Progenitor cell of endocrine pancreas (in vitro differentiated cells): Measurements from ENCODE around the gene ZCCHC4. TPM values are rescaled to one million over a fixed set of nuclear protein-coding genes. Genes with fewer than 3 reads are reported as not detected.

ENCODE experiments used
- DNase-seq: peaks from one replicate; pipeline ENCODE4 v3.0.0; 2021; ENCODE audit warnings: low spot score; ENCODE audit not compliant: unreplicated experiment
- H3K27ac Mint-ChIP-seq: 2 replicates; pipeline ENCODE4 v1.8.0; 2021; ENCODE audit warnings: mild to moderate bottlenecking, moderate library complexity, mixed read lengths
- H3K27me3 Mint-ChIP-seq: 2 replicates; pipeline ENCODE4 v1.8.0; 2021; ENCODE audit warnings: mixed read lengths
- H3K36me3 Mint-ChIP-seq: 2 replicates; pipeline ENCODE4 v1.8.0; 2022; ENCODE audit warnings: mixed read lengths; ENCODE audit not compliant: insufficient read depth
- H3K4me1 Mint-ChIP-seq: 2 replicates; pipeline ENCODE4 v1.8.0; 2021; ENCODE audit warnings: low read depth, mixed read lengths
- H3K4me3 Mint-ChIP-seq: 2 replicates; pipeline ENCODE4 v1.8.0; 2021; ENCODE audit warnings: low read depth, mild to moderate bottlenecking, moderate library complexity, mixed read lengths
- H3K9me3 Mint-ChIP-seq: 2 replicates; pipeline ENCODE4 v1.8.0; 2021; ENCODE audit warnings: low read depth, mixed read lengths
- total RNA-seq: library from RNA; stranded (reverse); gene quantifications from 2 replicates; pipeline ENCODE4 v1.2.1, GENCODE V29; 2021
- TF ChIP-seq, protein P1 (sequence below): fragments of 200-600 bp; sonication (generic); IDR thresholded peaks from one replicate; pipeline ENCODE4 v1.5.0; 2021; ENCODE audit warnings: antibody characterized with exemption, mild to moderate bottlenecking; ENCODE audit not compliant: unreplicated experiment

ZCCHC4 gene
- total RNA-seq, 1 donor from 2014 or later, result 12.1 TPM

DNA sequence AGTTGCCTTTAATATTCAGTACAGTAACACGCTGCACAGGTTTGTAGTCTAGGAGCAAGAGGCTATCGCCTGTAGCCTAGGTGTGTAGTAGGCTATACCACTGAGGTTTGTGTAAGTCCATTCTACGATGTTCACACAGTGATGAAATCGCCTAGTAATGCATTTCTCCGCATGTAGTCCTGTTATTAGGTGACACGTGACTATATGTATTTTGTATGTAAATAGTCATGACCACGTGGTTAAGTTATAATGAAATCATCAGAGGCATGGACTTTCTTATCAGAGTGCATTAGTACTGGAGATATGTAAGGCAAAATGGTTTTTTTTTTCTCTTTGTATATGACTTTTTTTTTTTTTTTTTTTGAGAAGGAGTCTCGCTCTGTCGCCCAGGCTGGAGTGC lies 9.9 kb upstream of the ZCCHC4 start:
- Mint-ChIP-seq H3K4me1 (peaks cover 15% of the 10 kb centered on the region), H3K36me3 (no peaks in the 10 kb centered on the region), H3K4me3 (no peak overlapping the region), H3K27ac (no peak overlapping the region), H3K27me3 (no peaks in the 10 kb centered on the region), H3K9me3 (no peaks in the 10 kb centered on the region)
- TF ChIP-seq, protein P1, sequence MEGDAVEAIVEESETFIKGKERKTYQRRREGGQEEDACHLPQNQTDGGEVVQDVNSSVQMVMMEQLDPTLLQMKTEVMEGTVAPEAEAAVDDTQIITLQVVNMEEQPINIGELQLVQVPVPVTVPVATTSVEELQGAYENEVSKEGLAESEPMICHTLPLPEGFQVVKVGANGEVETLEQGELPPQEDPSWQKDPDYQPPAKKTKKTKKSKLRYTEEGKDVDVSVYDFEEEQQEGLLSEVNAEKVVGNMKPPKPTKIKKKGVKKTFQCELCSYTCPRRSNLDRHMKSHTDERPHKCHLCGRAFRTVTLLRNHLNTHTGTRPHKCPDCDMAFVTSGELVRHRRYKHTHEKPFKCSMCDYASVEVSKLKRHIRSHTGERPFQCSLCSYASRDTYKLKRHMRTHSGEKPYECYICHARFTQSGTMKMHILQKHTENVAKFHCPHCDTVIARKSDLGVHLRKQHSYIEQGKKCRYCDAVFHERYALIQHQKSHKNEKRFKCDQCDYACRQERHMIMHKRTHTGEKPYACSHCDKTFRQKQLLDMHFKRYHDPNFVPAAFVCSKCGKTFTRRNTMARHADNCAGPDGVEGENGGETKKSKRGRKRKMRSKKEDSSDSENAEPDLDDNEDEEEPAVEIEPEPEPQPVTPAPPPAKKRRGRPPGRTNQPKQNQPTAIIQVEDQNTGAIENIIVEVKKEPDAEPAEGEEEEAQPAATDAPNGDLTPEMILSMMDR, result no peak
- DNase-seq, result no peak

DNA sequence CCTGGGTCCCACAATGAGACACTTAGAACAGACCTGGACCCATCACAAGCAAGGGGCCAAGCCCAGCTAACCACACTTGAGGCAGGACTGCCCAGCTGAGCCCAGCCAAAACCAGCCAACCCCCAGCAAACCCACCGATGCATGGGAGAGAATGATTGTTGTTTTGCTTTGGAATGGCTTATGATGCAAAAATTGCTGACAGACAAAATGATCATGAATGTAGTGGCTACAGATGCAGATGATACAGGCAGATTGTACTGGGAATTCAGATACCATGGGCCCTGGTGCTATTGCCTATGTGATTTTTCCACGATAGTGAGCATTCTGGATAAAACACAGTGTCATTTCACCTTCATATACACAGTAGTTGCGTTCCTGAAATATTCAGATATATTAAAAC lies 9.0 kb upstream of the ZCCHC4 start:
- H3K4me3 Mint-ChIP-seq, result no peak overlapping the region
- no peak for DNase-seq
- H3K27me3 Mint-ChIP-seq, result no peaks in the 10 kb centered on the region
- peaks cover 15% of the 10 kb centered on the region for H3K4me1 Mint-ChIP-seq
- TF ChIP-seq, protein P1, result no peak
- no peaks in the 10 kb centered on the region for H3K36me3 Mint-ChIP-seq
- no peak overlapping the region for H3K27ac Mint-ChIP-seq
- no peaks in the 10 kb centered on the region for H3K9me3 Mint-ChIP-seq

DNA sequence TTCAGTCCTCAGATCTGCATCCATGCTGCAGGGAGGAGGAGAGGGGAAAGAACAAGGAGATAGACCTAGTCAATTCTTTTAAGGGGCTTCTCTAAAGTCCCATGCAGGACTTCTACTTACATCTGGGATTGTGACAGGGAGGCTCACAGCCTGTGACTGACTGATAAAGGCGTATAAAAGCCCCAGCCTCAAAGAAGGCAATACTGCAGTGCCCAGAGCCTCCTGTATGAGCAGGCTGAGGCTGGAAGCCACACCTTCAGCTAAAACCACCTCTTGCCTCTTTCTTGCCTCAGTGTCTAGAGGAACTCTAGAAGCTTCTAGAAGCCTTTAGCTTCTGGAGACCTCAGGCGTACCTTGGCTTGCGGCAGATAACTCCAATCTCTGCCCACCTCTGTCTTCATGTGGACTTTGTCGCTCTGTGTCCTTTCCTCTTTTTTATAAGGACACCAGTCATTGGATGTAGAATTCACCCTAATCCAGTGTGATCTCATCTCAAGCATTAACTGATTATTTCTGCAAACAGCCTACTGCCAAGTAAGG lies 6.0 kb upstream of the ZCCHC4 start:
- no peaks in the 10 kb centered on the region for H3K36me3 Mint-ChIP-seq

DNA sequence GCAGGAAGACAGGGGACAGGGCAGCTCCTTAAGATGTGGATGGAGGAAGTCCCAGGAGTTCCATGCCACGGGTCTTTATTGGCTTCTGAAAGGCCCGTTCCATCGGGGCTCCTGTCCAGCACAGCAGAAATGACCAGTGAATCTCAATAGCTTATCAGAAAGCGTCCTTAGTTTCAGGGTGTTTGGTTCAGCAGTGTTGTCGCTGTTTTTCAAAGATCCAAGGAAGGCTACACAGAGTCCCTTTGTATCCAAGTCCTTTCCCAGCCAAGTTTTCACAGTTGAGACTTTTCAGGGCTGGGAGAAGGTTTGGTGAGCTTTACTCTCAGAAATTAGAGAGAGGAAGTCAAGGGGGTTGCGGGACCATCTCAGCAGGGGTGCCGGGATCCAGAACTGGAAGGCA lies 5.0 kb upstream of the ZCCHC4 start:
- Mint-ChIP-seq H3K9me3 (no peaks in the 10 kb centered on the region), H3K36me3 (no peaks in the 10 kb centered on the region), H3K4me1 (peaks cover under 1% of the 10 kb centered on the region), H3K27ac (no peak overlapping the region), H3K4me3 (no peak overlapping the region), H3K27me3 (no peaks in the 10 kb centered on the region)
- DNase-seq, result no peak
- TF ChIP-seq, protein P1, result no peak

More for the DNA sequence above, 6.0 kb upstream of the ZCCHC4 start:
- no peak for DNase-seq
- H3K9me3 Mint-ChIP-seq, result no peaks in the 10 kb centered on the region
- TF ChIP-seq, protein P1, result no peak
- H3K27ac Mint-ChIP-seq, result no peak overlapping the region
- H3K4me3 Mint-ChIP-seq, result no peak overlapping the region
- no peaks in the 10 kb centered on the region for H3K4me1 Mint-ChIP-seq
- no peaks in the 10 kb centered on the region for H3K27me3 Mint-ChIP-seq

DNA sequence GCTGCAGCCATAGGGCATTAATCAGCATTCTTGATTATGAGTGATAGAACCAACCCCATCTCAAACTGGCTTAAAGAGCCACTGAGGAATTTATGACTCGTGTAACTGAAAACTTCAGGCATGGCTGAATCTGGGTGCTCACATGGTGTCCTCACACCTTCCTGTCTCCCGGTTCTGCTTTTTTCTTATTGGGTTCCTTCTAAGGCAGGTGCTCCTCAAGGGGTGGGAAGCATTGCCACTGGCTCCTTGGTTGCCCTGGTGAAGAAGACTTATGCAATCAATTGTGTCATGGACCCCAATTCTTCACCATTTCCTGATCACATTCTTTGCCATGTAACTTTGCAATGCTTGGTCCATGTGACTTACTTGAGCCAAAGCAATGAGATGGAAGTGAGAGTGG lies 4.3 kb upstream of the ZCCHC4 start:
- TF ChIP-seq, protein P1, result no peak
- no peaks in the 10 kb centered on the region for H3K36me3 Mint-ChIP-seq
- no peaks in the 10 kb centered on the region for H3K9me3 Mint-ChIP-seq
- H3K27ac Mint-ChIP-seq, result no peak overlapping the region
- H3K4me3 Mint-ChIP-seq, result no peak overlapping the region
- no peak for DNase-seq
- H3K4me1 Mint-ChIP-seq, result peaks cover 4% of the 10 kb centered on the region
- H3K27me3 Mint-ChIP-seq, result no peaks in the 10 kb centered on the region
